H9 (cell line): Measurements from ENCODE around the gene ATF4. TPM values are rescaled to one million over a fixed set of nuclear protein-coding genes. Genes with fewer than 3 reads are reported as not detected.

ENCODE experiments used
- DNase-seq: peaks from one replicate; pipeline ENCODE4 v3.0.0-alpha.2; 2017
- H2AFZ ChIP-seq: one replicate; pipeline ENCODE4 v1.6.1; 2013; ENCODE audit warnings: mild to moderate bottlenecking, low read length, control low read depth, moderate library complexity
- H2AK5ac ChIP-seq: 2 replicates; pipeline ENCODE4 v1.6.1; 2013; ENCODE audit warnings: low read length, control low read depth, mixed read lengths; ENCODE audit not compliant: insufficient read length
- H2BK120ac ChIP-seq: one replicate; pipeline ENCODE4 v1.6.1; 2013; ENCODE audit warnings: low read depth, mild to moderate bottlenecking, low read length, control low read depth, inconsistent platforms; ENCODE audit not compliant: poor library complexity, severe bottlenecking
- H2BK12ac ChIP-seq: 2 replicates; pipeline ENCODE4 v1.6.1; 2013; ENCODE audit warnings: low read length, control low read depth, mixed read lengths, low read depth; ENCODE audit not compliant: insufficient read length
- H2BK15ac ChIP-seq: 2 replicates; pipeline ENCODE4 v1.6.1; 2013; ENCODE audit warnings: low read depth, low read length, control low read depth
- H2BK20ac ChIP-seq: one replicate; pipeline ENCODE4 v1.6.1; 2013; ENCODE audit warnings: low read depth, mild to moderate bottlenecking, low read length, control low read depth, inconsistent platforms; ENCODE audit not compliant: poor library complexity, severe bottlenecking
- H2BK5ac ChIP-seq: 2 replicates; pipeline ENCODE4 v1.6.1; 2013; ENCODE audit warnings: low read length, control low read depth, mixed read lengths; ENCODE audit not compliant: insufficient read length
- H3K14ac ChIP-seq: 2 replicates; pipeline ENCODE4 v1.6.1; 2013; ENCODE audit warnings: low read length, control low read depth; ENCODE audit not compliant: insufficient read depth
- H3K18ac ChIP-seq: 2 replicates; pipeline ENCODE4 v1.6.1; 2013; ENCODE audit warnings: low read depth, mild to moderate bottlenecking, mixed read lengths, low read length, control low read depth; ENCODE audit not compliant: insufficient read length
- H3K23ac ChIP-seq: 2 replicates; pipeline ENCODE4 v1.6.1; 2013; ENCODE audit warnings: low read length, control low read depth, mixed read lengths, low read depth; ENCODE audit not compliant: insufficient read length
- H3K23me2 ChIP-seq: 2 replicates; pipeline ENCODE4 v1.6.1; 2013; ENCODE audit warnings: low read depth, mild to moderate bottlenecking, mixed read lengths, low read length, control low read depth; ENCODE audit not compliant: insufficient read length, poor library complexity, severe bottlenecking
- H3K27ac ChIP-seq: 2 replicates; pipeline ENCODE4 v1.5.1; 2013; ENCODE audit warnings: low read length, control low read depth, mixed read lengths, low read depth; ENCODE audit not compliant: insufficient read length
- H3K27me3 ChIP-seq: 2 replicates; pipeline ENCODE4 v1.6.1; 2013; ENCODE audit warnings: low read length, control low read depth, inconsistent platforms; ENCODE audit not compliant: insufficient read depth
- H3K4ac ChIP-seq: 2 replicates; pipeline ENCODE4 v1.6.1; 2013; ENCODE audit warnings: low read depth, mild to moderate bottlenecking, control low read depth, inconsistent platforms, low read length, moderate library complexity
- H3K4me1 ChIP-seq: 2 replicates; pipeline ENCODE4 v1.6.1; 2013; ENCODE audit warnings: low read length, control low read depth, inconsistent platforms; ENCODE audit not compliant: insufficient read depth
- H3K4me2 ChIP-seq: 2 replicates; pipeline ENCODE4 v1.6.1; 2013; ENCODE audit warnings: low read length, control low read depth, mixed read lengths; ENCODE audit not compliant: insufficient read length, insufficient read depth
- H3K56ac ChIP-seq: 2 replicates; pipeline ENCODE4 v1.6.1; 2013; ENCODE audit warnings: low read depth, mild to moderate bottlenecking, mixed read lengths, low read length, control low read depth; ENCODE audit not compliant: insufficient read length
- H3K79me1 ChIP-seq: 2 replicates; pipeline ENCODE4 v1.6.1; 2013; ENCODE audit warnings: low read depth, mild to moderate bottlenecking, moderate library complexity, low read length, control low read depth, inconsistent platforms; ENCODE audit not compliant: insufficient read depth, poor library complexity, severe bottlenecking
- H3K79me2 ChIP-seq: 2 replicates; pipeline ENCODE4 v1.6.1; 2013; ENCODE audit warnings: low read length, control low read depth, inconsistent platforms; ENCODE audit not compliant: insufficient read depth
- H3K9ac ChIP-seq: 2 replicates; pipeline ENCODE4 v1.6.1; 2013; ENCODE audit warnings: low read length, control low read depth, mixed read lengths; ENCODE audit not compliant: insufficient read length; ENCODE audit errors: extremely low read depth
- H3K9me3 ChIP-seq: one replicate; pipeline ENCODE4 v1.6.1; 2013; ENCODE audit warnings: low read depth, low read length, inconsistent platforms; ENCODE audit not compliant: control insufficient read depth
- H3T11ph ChIP-seq: one replicate; pipeline ENCODE4 v1.6.1; 2013; ENCODE audit warnings: mild to moderate bottlenecking, low read length, control low read depth, inconsistent platforms
- H4K20me1 ChIP-seq: one replicate; pipeline ENCODE4 v1.6.1; 2013; ENCODE audit not compliant: control insufficient read depth, insufficient read length, insufficient read depth
- H4K5ac ChIP-seq: 2 replicates; pipeline ENCODE4 v1.6.1; 2013; ENCODE audit warnings: low read depth, mild to moderate bottlenecking, mixed read lengths, low read length, control low read depth; ENCODE audit not compliant: insufficient read length
- H4K8ac ChIP-seq: replicated peaks from 2 replicates; pipeline ENCODE4 v1.6.1; 2013; ENCODE audit warnings: low read length, control low read depth, mixed read lengths, low read depth; ENCODE audit not compliant: insufficient read length
- H4K91ac ChIP-seq: 2 replicates; pipeline ENCODE4 v1.6.1; 2013; ENCODE audit warnings: low read depth, mild to moderate bottlenecking, moderate library complexity, mixed read lengths, low read length, control low read depth; ENCODE audit not compliant: insufficient read length
- H3K27ac Mint-ChIP-seq, 3 experiments: 2 replicates in 2 of 3; 3 replicates in 1 of 3; pipeline ENCODE4 v1.8.0; 2020 to 2021; ENCODE audit warnings: mixed read lengths in 3 of 3, mild to moderate bottlenecking in 1 of 3, moderate library complexity in 1 of 3
- H3K27me3 Mint-ChIP-seq: 2 replicates; pipeline ENCODE4 v1.8.0; 2021; ENCODE audit warnings: low read depth, mild to moderate bottlenecking, moderate library complexity, mixed read lengths
- H3K36me3 Mint-ChIP-seq, 3 experiments: 2 replicates in 2 of 3; 3 replicates in 1 of 3; pipeline ENCODE4 v1.8.0; 2020 to 2021; ENCODE audit warnings: low read depth in 3 of 3, mixed read lengths in 3 of 3; ENCODE audit not compliant: insufficient read depth in 1 of 3
- H3K4me1 Mint-ChIP-seq, 2 experiments: 2 replicates each; pipeline ENCODE4 v1.8.0; 2020; ENCODE audit warnings: mixed read lengths in 2 of 2
- H3K4me3 Mint-ChIP-seq, 2 experiments: 2 replicates in 1 of 2; 3 replicates in 1 of 2; pipeline ENCODE4 v1.8.0; 2020 to 2021; ENCODE audit warnings: mild to moderate bottlenecking in 2 of 2, mixed read lengths in 2 of 2, moderate library complexity in 1 of 2
- H3K9me3 Mint-ChIP-seq, 2 experiments: 2 replicates in 1 of 2; 3 replicates in 1 of 2; pipeline ENCODE4 v1.8.0; 2020; ENCODE audit warnings: mild to moderate bottlenecking in 2 of 2, mixed read lengths in 2 of 2, moderate library complexity in 1 of 2
- CTCF ChIP-seq: fragments of 200-600 bp; sonication (generic); conservative IDR thresholded peaks from 3 replicates; pipeline ENCODE4 v1.8.0; 2021; ENCODE audit warnings: antibody characterized with exemption, mild to moderate bottlenecking
- WGBS: extraction: QIAGEN DNeasy Blood & Tissue Kit; methylation state at CpG from one replicate; pipeline ENCODE4 v1.1.7; 2013; ENCODE audit warnings: missing lambda C conversion rate, low lambda C conversion rate, mixed read lengths; ENCODE audit not compliant: insufficient read length; ENCODE audit errors: extremely low coverage; 5-methylcytosine and 5-hydroxymethylcytosine counted together
- total RNA-seq: library from RNA; stranded (reverse); gene quantifications from 2 replicates; pipeline ENCODE4 v1.2.1, GENCODE V29; 2021

The ATF4 gene
- total RNA-seq, 1 experiment from 2014 or later = 455 TPM

GRCh38 chr22:39547587-39547947, 27.2 kb downstream of the ATF4 start:
- H2BK15ac ChIP-seq = no peak overlapping the region
- no peak overlapping the region for H3K14ac ChIP-seq
- no peak overlapping the region for H3K9ac ChIP-seq
- no peak overlapping the region for H4K91ac ChIP-seq
- Mint-ChIP-seq H3K4me1 (peaks cover 10 to 16% of the 10 kb centered on the region in 2 experiments), H3K27ac (no peak overlapping the region), H3K36me3 (no peaks in the 10 kb centered on the region), H3K9me3 (no peaks in the 10 kb centered on the region), H3K27me3 (peaks cover 91% of the 10 kb centered on the region), H3K4me3 (no peak overlapping the region)
- H2BK5ac ChIP-seq = no peak overlapping the region
- H3K27ac ChIP-seq = no peak overlapping the region
- no CpG with 5 or more reads among the region's 2 CpGs for WGBS
- no peak overlapping the region for H3K4me2 ChIP-seq
- H3K9me3 ChIP-seq = no peaks in the 10 kb centered on the region
- no peak overlapping the region for H3K23ac ChIP-seq
- no peak overlapping the region for H3K56ac ChIP-seq
- no peaks in the 10 kb centered on the region for H3K23me2 ChIP-seq
- H4K5ac ChIP-seq = no peak overlapping the region
- no peaks in the 10 kb centered on the region for H4K20me1 ChIP-seq
- TF ChIP-seq CTCF = no peak
- H3K79me1 ChIP-seq = no peaks in the 10 kb centered on the region
- H4K8ac ChIP-seq = no peak overlapping the region
- no peak overlapping the region for H3K4ac ChIP-seq
- H3K79me2 ChIP-seq = no peaks in the 10 kb centered on the region
- no peak overlapping the region for H2AFZ ChIP-seq
- H2AK5ac ChIP-seq = no peak overlapping the region
- H3T11ph ChIP-seq = no peak overlapping the region
- no peak overlapping the region for H3K18ac ChIP-seq
- H2BK120ac ChIP-seq = no peak overlapping the region
- no peak overlapping the region for H2BK12ac ChIP-seq
- H3K4me1 ChIP-seq = no peaks in the 10 kb centered on the region
- no peaks in the 10 kb centered on the region; the same call in 1 of the 2 replicates for H3K27me3 ChIP-seq
- no peak overlapping the region for H2BK20ac ChIP-seq
- DNase-seq = no peak
